H1 (cell line): ENCODE results near the gene APBA2. TPM values are rescaled to one million over a fixed set of nuclear protein-coding genes. Genes with fewer than 3 reads are reported as not detected.
"Not testable (repeated sequence)": the region's sequence is repeated elsewhere in the genome, so short reads cannot be mapped to it uniquely, and the experiment has no call there.

Experiments used
- CTCF ChIA-PET: fragments of 300-600 bp; sonication (Branson Sonifier 250); formaldehyde crosslinking; loops from one replicate; lab custom pipeline; 2021; ENCODE audit not compliant: partially characterized antibody; lab: Charles Lee
- POLR2A ChIA-PET: fragments of 300-600 bp; sonication (Branson Sonifier 250); formaldehyde crosslinking; loops from one replicate; lab custom pipeline; 2021; ENCODE audit warnings: inconsistent platforms; ENCODE audit not compliant: partially characterized antibody; lab: Charles Lee
- DNase-seq, 2 experiments: peaks; one replicate each; pipeline versions ENCODE4 v3.0.0 to v3.0.0-alpha.2; 2010 to 2022; ENCODE audit warnings: low spot score in 2 of 2, low read depth in 1 of 2, mixed read lengths in 1 of 2
- FAIRE-seq: peaks from 2 replicates; lab custom pipeline; 2011; peaks lifted over from hg19 to GRCh38; lab: Jason Lieb, UNC
- H2AFZ ChIP-seq: 2 replicates; pipeline ENCODE4 v1.8.1; 2012; ENCODE audit warnings: low read length, inconsistent platforms
- H2AK5ac ChIP-seq: 2 replicates; pipeline ENCODE4 v1.6.1; 2013; ENCODE audit warnings: low read depth, low read length
- H2BK120ac ChIP-seq: replicated peaks from 2 replicates; pipeline ENCODE3; 2013; ENCODE audit warnings: low read depth, low read length, inconsistent platforms
- H2BK12ac ChIP-seq: 2 replicates; pipeline ENCODE4 v1.6.1; 2013; ENCODE audit warnings: low read depth, low read length
- H2BK15ac ChIP-seq: 2 replicates; pipeline ENCODE4 v1.6.1; 2013; ENCODE audit warnings: low read length
- H2BK20ac ChIP-seq: 2 replicates; pipeline ENCODE4 v1.6.1; 2013; ENCODE audit warnings: low read length
- H2BK5ac ChIP-seq: 2 replicates; pipeline ENCODE4 v1.6.1; 2013; ENCODE audit warnings: low read depth, low read length
- H3K14ac ChIP-seq: 2 replicates; pipeline ENCODE4 v1.6.1; 2013; ENCODE audit warnings: inconsistent platforms; ENCODE audit not compliant: insufficient read length
- H3K18ac ChIP-seq: 2 replicates; pipeline ENCODE4 v1.6.1; 2013; ENCODE audit warnings: low read length; ENCODE audit errors: extremely low read depth
- H3K23ac ChIP-seq: 2 replicates; pipeline ENCODE4 v1.6.1; 2013; ENCODE audit warnings: inconsistent platforms; ENCODE audit not compliant: insufficient read length
- H3K23me2 ChIP-seq: 2 replicates; pipeline ENCODE4 v1.6.1; 2013; ENCODE audit warnings: low read depth, low read length
- H3K27ac ChIP-seq: 2 replicates; pipeline ENCODE4 v1.6.1; 2011; ENCODE audit warnings: low read depth, low read length, inconsistent platforms
- H3K27me3 ChIP-seq, 4 experiments: replicated peaks in 1 of 4; 1 replicate in 1 of 4; 2 replicates in 3 of 4; pipeline versions ENCODE4 v1.6.1 to v1.8.1; 2011 to 2013; ENCODE audit warnings: low read length in 3 of 4, mild to moderate bottlenecking in 3 of 4, inconsistent platforms in 2 of 4, mixed read lengths in 2 of 4, moderate library complexity in 1 of 4; ENCODE audit not compliant: control insufficient read depth in 3 of 4, insufficient read depth in 3 of 4; ENCODE audit errors: extremely low read depth in 1 of 4
- H3K36me3 ChIP-seq, 4 experiments: 2 replicates each; pipeline versions ENCODE4 v1.6.1 to v1.8.1; 2011 to 2013; ENCODE audit warnings: mild to moderate bottlenecking in 4 of 4, low read length in 3 of 4, moderate library complexity in 2 of 4, control low read depth in 1 of 4, inconsistent platforms in 1 of 4; ENCODE audit not compliant: insufficient read depth in 4 of 4, control insufficient read depth in 2 of 4
- H3K4ac ChIP-seq: replicated peaks from 2 replicates; pipeline ENCODE3; 2013; ENCODE audit warnings: low read length, low read depth, mixed read lengths, inconsistent platforms; ENCODE audit not compliant: insufficient read length
- H3K4me1 ChIP-seq, 4 experiments: replicated peaks in 1 of 4; 1 replicate in 1 of 4; 2 replicates in 3 of 4; pipeline versions ENCODE4 v1.6.1 to v1.8.1; 2011 to 2013; ENCODE audit warnings: low read length in 3 of 4, inconsistent platforms in 2 of 4, mixed read lengths in 1 of 4; ENCODE audit not compliant: insufficient read depth in 4 of 4, control insufficient read depth in 3 of 4
- H3K4me2 ChIP-seq, 2 experiments: 2 replicates each; pipeline versions ENCODE4 v1.6.1 to v1.8.1; 2011 to 2013; ENCODE audit warnings: low read depth in 2 of 2, low read length in 2 of 2, control low read depth in 1 of 2, inconsistent platforms in 1 of 2, mild to moderate bottlenecking in 1 of 2; ENCODE audit not compliant: insufficient read depth in 1 of 2
- H3K4me3 ChIP-seq, 4 experiments: fragments of 200-600, 300-600 bp in 1 of 4; sonication (generic), shearing (Covaris generic), sonication (Bioruptor Twin) in 1 of 4; 2 replicates each; pipeline versions ENCODE4 v1.5.1 to v1.8.1; 2011 to 2016; ENCODE audit warnings: low read length in 4 of 4, low read depth in 3 of 4, control low read depth in 2 of 4, inconsistent platforms in 2 of 4, mild to moderate bottlenecking in 2 of 4, mixed read lengths in 1 of 4, moderate library complexity in 1 of 4; ENCODE audit not compliant: insufficient read depth in 2 of 4; ENCODE audit errors: extremely low read depth in 1 of 4
- H3K56ac ChIP-seq: replicated peaks from 2 replicates; pipeline ENCODE3; 2013; ENCODE audit warnings: low read depth, mild to moderate bottlenecking, mixed read lengths, low read length, inconsistent platforms; ENCODE audit not compliant: insufficient read length
- H3K79me1 ChIP-seq: 2 replicates; pipeline ENCODE4 v1.6.1; 2013; ENCODE audit warnings: low read depth, low read length, control low read depth
- H3K79me2 ChIP-seq, 2 experiments: 2 replicates each; pipeline versions ENCODE4 v1.6.1 to v1.8.1; 2012 to 2013; ENCODE audit warnings: low read length in 2 of 2, mild to moderate bottlenecking in 2 of 2, inconsistent platforms in 1 of 2; ENCODE audit not compliant: insufficient read depth in 2 of 2, control insufficient read depth in 1 of 2
- H3K9ac ChIP-seq, 4 experiments: replicated peaks in 1 of 4; 1 replicate in 1 of 4; 2 replicates in 3 of 4; pipeline versions ENCODE4 v1.6.1 to v1.8.1; 2011 to 2013; ENCODE audit warnings: low read depth in 3 of 4, low read length in 3 of 4, control low read depth in 2 of 4, mild to moderate bottlenecking in 2 of 4, moderate library complexity in 2 of 4, inconsistent platforms in 1 of 4; ENCODE audit errors: extremely low read depth in 1 of 4
- H3K9me3 ChIP-seq, 2 experiments: 2 replicates each; pipeline versions ENCODE4 v1.6.1 to v1.8.1; 2012 to 2013; ENCODE audit warnings: mild to moderate bottlenecking in 2 of 2, moderate library complexity in 2 of 2, control low read depth in 1 of 2, inconsistent platforms in 1 of 2, low read depth in 1 of 2, low read length in 1 of 2, mixed read lengths in 1 of 2; ENCODE audit not compliant: insufficient read depth in 2 of 2
- H4K20me1 ChIP-seq, 2 experiments: replicated peaks in 1 of 2; 2 replicates each; pipeline versions ENCODE3 to v1.8.1; 2011 to 2013; ENCODE audit warnings: inconsistent platforms in 2 of 2, low read length in 2 of 2, mild to moderate bottlenecking in 1 of 2; ENCODE audit not compliant: insufficient read depth in 2 of 2, control insufficient read depth in 1 of 2
- H4K5ac ChIP-seq: 2 replicates; pipeline ENCODE4 v1.6.1; 2013; ENCODE audit warnings: low read length, low read depth, mixed read lengths, inconsistent platforms; ENCODE audit not compliant: insufficient read length
- H4K8ac ChIP-seq: 2 replicates; pipeline ENCODE4 v1.8.0; 2013; ENCODE audit warnings: mild to moderate bottlenecking, moderate library complexity, low read length, inconsistent platforms; ENCODE audit not compliant: insufficient read depth; ENCODE audit errors: extremely low read depth
- H4K91ac ChIP-seq: replicated peaks from 2 replicates; pipeline ENCODE3; 2013; ENCODE audit warnings: low read length, mixed read lengths, inconsistent platforms; ENCODE audit not compliant: insufficient read length
- WGBS, 2 experiments: shearing (Covaris generic) in 1 of 2; methylation state at CpG; one replicate each; pipeline versions ENCODE4 v1.1.6 to v1.1.7; 2013 to 2015; ENCODE audit warnings: low lambda C conversion rate in 2 of 2, mixed read lengths in 2 of 2, inconsistent platforms in 1 of 2, low coverage in 1 of 2, missing lambda C conversion rate in 1 of 2; ENCODE audit not compliant: insufficient replicate concordance in 2 of 2, insufficient coverage in 1 of 2, insufficient read length in 1 of 2; ENCODE audit errors: extremely low coverage in 1 of 2, missing lambda C conversion rate in 1 of 2; 5-methylcytosine and 5-hydroxymethylcytosine counted together
- polyA plus RNA-seq, 7 experiments: library from polyadenylated mRNA; depleted of rRNA in 3 of 7; stranded (reverse) in 5 of 7; unstranded in 2 of 7; fragments of >200 nt in 5 of 7; fragments of 200-250 nt in 2 of 7; gene quantifications; 1 replicate in 5 of 7; 2 replicates in 1 of 7; 4 replicates in 1 of 7; pipeline versions ENCODE4 v1.2.1 to v1.2.3, GENCODE V29; 2011 to 2013; ENCODE audit warnings: missing spikeins in 2 of 7, mixed read lengths in 2 of 7
- total RNA-seq: library from RNA; stranded (reverse); fragmentation: NEBNext Ultra II Directional; extraction: Animal tissue kit (Norgen Biotek cat#: 25700); gene quantifications from 2 replicates; pipeline ENCODE4 v1.2.1, GENCODE V29; 2021

Gene APBA2
- total and polyA plus RNA-seq, 2 of the 8 experiments (the other 6 are each of a cell fraction or from before 2014, with no cell fraction given): 15.5 to 19.0 TPM

DNA sequence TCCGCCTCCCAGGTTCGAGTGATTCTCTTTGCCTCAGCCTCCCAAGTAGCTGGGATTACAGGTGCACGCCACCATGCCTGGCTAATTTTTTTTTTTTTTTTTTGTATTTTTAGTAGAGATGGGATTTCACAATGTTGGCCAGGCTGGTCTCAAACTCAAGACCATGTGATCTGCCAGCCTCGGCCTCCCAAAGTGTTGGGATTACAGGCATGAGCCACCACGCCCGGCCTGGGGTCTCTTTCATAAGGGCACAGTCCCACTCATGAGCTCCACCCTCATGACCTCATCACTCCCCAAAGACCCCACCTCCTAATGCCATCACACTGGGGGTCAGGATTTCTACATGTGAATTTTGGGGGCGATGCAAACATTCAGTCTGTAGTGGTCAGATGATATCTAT, 159.4 kb downstream of the APBA2 start:
- H4K5ac ChIP-seq, H3K4ac ChIP-seq, H3K18ac ChIP-seq, H2BK20ac ChIP-seq, H2BK120ac ChIP-seq, H3K23ac ChIP-seq, H3K79me1 ChIP-seq, H2AFZ ChIP-seq, H2BK15ac ChIP-seq, H2AK5ac ChIP-seq, H4K8ac ChIP-seq, H3K4me3 ChIP-seq, POLR2A ChIA-PET, H3K4me2 ChIP-seq, H3K9me3 ChIP-seq, H3K36me3 ChIP-seq, H4K20me1 ChIP-seq, H3K27me3 ChIP-seq, H2BK5ac ChIP-seq, DNase-seq, H3K4me1 ChIP-seq, H3K27ac ChIP-seq, FAIRE-seq, H3K23me2 ChIP-seq, H3K14ac ChIP-seq, H4K91ac ChIP-seq, H3K9ac ChIP-seq, H3K79me2 ChIP-seq, H2BK12ac ChIP-seq, H3K56ac ChIP-seq: not testable (repeated sequence)
- 87% methylated on average over 7 of the region's 7 CpGs; no CpG with 5 or more reads in 1 of the 2 experiments for WGBS, 2 experiments
- CTCF ChIA-PET: interaction anchor here (0.8 to 1.9 kb wide), 3 partner anchors 10 to 45 kb away, joined by 3 to 8 read pairs (median 4); no protein-coding TSS in a partner anchor
